ENCODE measurements around the gene ADM2.
"Not testable (repeated sequence)": the region's sequence is repeated elsewhere in the genome, so short reads cannot be mapped to it uniquely, and the experiment has no call there.

Gene ADM2

DNA sequence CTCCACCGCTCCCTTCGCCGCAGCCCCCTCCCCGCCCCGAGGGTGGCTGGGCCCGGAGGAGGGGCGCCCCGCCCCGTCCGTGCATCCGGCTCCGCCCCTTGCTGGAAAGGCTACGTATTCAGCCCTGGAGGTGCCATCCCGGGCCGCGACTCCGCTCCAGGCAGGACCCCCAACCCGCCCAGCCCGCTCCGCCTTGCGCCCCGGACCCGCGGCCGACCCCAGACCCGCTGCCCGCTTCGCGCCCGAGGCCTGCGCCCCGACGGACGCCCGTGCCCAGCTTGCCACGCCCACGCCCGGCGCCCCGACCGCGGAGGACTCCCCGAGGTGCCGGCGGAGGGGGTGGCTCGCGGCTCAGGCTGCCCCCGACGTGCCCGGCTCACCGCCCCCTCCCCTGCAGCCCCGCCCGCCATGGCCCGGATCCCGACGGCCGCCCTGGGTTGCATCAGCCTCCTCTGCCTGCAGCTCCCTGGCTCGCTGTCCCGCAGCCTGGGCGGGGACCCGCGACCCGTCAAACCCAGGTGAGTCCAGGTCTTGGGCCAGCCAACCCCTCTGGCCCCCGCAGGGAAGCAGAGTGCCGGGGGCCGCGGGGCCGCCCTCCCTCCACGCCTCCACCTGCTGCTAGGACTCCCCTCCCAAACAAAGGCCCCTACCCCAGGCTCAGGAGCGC is at the start of gene ADM2:
Gene ADM2 (plus strand): TSS at position 104 of the 667 bp plus-strand sequence. CDS start 305 bp downstream, at position 409.
- no peak within 1 kb of the TSS for H3K4me3 ChIP-seq (ENCODE audit: low read depth, low read length)
- DNase-seq = no peak
- no peak within 1 kb of the TSS for H3K27ac ChIP-seq
- H3K36me3 ChIP-seq = no peaks in the 10 kb centered on the region
- TF ChIP-seq, protein P1, sequence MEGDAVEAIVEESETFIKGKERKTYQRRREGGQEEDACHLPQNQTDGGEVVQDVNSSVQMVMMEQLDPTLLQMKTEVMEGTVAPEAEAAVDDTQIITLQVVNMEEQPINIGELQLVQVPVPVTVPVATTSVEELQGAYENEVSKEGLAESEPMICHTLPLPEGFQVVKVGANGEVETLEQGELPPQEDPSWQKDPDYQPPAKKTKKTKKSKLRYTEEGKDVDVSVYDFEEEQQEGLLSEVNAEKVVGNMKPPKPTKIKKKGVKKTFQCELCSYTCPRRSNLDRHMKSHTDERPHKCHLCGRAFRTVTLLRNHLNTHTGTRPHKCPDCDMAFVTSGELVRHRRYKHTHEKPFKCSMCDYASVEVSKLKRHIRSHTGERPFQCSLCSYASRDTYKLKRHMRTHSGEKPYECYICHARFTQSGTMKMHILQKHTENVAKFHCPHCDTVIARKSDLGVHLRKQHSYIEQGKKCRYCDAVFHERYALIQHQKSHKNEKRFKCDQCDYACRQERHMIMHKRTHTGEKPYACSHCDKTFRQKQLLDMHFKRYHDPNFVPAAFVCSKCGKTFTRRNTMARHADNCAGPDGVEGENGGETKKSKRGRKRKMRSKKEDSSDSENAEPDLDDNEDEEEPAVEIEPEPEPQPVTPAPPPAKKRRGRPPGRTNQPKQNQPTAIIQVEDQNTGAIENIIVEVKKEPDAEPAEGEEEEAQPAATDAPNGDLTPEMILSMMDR (IDR thresholded peaks at IDR 0.05; ENCODE audit: low read depth, low read length) = no peak
- peaks cover 5% of the 10 kb centered on the region for H3K9me3 ChIP-seq (ENCODE audit: severe bottlenecking)
- H3K27me3 ChIP-seq (ENCODE audit: insufficient read depth, low read depth, severe bottlenecking) = no peaks in the 10 kb centered on the region

DNA sequence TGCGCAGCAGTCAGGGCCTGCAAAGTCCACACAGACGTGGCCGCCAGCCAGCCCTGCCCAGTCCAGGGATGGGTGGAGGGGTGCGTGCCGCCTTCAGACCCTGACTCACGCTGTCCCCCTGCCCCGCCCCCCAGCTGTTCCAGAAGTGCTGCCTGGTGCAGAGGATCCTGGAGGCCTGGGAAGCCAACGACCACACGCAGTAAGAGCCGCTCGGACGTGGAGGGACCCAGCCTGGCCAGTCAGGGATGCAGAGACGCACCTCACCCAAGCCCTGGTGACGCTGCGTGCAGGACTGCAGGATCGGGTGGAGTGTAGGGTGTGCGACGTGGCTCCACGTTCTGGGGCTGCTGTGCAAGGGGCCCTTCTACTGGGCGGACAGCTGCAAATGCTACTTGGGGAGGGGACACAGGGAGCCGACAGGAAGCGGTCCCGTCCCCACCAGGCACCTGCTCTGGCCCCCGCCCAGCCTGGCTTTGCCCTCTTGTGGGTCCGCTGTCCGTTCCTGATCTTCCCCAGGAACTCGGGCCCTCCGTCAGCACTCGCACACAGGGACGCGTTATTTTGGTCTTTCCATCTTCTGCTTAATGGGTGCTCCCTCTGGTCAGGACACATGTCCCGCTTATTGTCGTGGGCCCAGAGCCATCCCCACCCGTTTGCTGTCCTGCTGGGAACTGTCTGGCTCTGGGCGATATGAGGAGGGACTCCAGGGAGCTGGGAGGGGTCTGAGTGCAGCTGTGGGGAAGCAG is 49.0 kb upstream of the ADM2 start:
- Histone ChIP-seq H3K27me3 (ENCODE audit: insufficient read depth, low read depth, severe bottlenecking) (no peaks in the 10 kb centered on the region), H3K4me3 (ENCODE audit: low read depth, low read length) (no peak overlapping the region), H3K27ac (no peak overlapping the region), H3K9me3 (ENCODE audit: severe bottlenecking) (no peaks in the 10 kb centered on the region), H3K36me3 (peaks cover 45% of the 10 kb centered on the region)
- TF ChIP-seq, protein P1 (IDR thresholded peaks at IDR 0.05; ENCODE audit: low read depth, low read length) = no peak
- DNase-seq = no peak

DNA sequence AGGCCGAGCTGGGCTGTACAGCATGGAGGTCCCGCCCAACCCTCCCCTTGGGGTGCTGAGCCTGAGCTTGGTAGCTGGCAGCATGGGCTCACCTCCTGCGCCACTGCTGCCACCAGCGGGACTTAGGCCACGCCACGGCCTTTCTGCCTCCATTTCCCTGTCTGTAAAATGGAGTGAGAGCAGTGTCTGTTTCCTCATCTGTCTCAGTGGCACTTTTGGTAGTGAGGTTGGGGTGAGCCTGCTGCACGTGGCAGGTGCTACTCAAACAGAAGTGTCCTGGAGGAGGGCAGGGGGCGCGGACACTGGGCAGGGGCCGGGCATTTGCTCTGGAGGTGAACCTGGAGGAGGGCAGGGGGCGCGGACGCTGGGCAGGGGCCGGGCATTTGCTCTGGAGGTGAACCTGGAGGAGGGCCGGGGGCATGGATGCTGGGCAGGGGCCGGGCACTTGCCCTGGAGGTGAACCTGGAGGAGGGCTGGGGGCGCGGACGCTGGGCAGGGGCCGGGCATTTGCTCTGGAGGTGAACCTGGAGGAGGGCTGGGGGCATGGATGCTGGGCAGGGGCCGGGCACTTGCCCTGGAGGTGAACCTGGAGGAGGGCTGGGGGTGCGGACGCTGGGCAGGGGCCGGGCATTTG is 48.3 kb upstream of the ADM2 start:
- not testable (repeated sequence) for DNase-seq
- H3K36me3 ChIP-seq = peaks cover 38% of the 10 kb centered on the region

GRCh38 chr22:50434849-50435248 is 46.5 kb upstream of the ADM2 start:
- Histone ChIP-seq H3K27ac (no peak overlapping the region), H3K36me3 (peaks cover 48% of the 10 kb centered on the region), H3K9me3 (ENCODE audit: severe bottlenecking) (no peaks in the 10 kb centered on the region), H3K4me3 (ENCODE audit: low read depth, low read length) (no peak overlapping the region), H3K27me3 (ENCODE audit: insufficient read depth, low read depth, severe bottlenecking) (no peaks in the 10 kb centered on the region)
- TF ChIP-seq, protein P1 (IDR thresholded peaks at IDR 0.05; ENCODE audit: low read depth, low read length) = no peak
- peak; percentile 3 for DNase-seq

More for the DNA sequence above, 48.3 kb upstream of the ADM2 start:
- H3K27me3 ChIP-seq (ENCODE audit: insufficient read depth, low read depth, severe bottlenecking); H3K27ac ChIP-seq; H3K4me3 ChIP-seq (ENCODE audit: low read depth, low read length); H3K9me3 ChIP-seq (ENCODE audit: severe bottlenecking): not testable (repeated sequence)

DNA sequence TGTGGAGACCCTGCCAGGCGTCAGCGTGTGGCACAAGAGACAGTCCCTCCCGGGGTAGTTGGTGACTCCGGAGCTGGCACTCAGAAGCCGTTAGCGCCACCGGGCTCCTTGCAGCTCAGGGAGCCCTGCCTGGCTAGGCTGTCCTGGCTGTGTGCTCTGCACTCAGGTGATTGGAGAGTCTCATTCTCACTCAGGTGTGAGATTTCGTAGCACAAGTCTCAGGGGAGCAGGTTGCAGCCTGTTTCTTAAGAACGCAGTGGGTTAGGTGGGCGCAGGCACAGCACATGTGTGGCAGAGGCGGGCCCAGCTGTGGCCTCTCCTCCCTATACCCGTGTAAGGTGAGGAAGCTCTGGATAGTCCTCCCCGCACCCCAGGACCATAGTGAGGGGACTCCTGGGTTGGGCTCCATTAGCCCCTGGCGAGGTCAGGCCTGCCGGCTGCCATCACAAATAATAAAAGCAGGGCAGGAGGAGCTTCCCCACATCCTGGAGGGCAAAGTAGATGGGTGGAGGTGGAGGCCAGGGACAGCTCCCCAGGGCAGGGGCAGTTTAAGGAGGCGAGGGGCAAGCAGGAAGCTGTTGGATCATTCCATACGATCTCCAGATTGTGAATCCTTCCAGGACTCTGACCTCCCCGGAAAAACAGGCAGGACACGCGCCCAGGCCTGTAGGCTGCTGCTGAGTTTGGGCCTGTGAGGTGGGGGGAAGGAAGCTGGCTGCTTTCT is 45.9 kb upstream of the ADM2 start:
- H3K36me3 ChIP-seq = peaks cover 48% of the 10 kb centered on the region

More for the DNA sequence above, 45.9 kb upstream of the ADM2 start:
- DNase-seq = peak; percentile 4
- Histone ChIP-seq H3K4me3 (ENCODE audit: low read depth, low read length) (no peak overlapping the region), H3K27ac (no peak overlapping the region), H3K9me3 (ENCODE audit: severe bottlenecking) (no peaks in the 10 kb centered on the region), H3K27me3 (ENCODE audit: insufficient read depth, low read depth, severe bottlenecking) (no peaks in the 10 kb centered on the region)
- TF ChIP-seq, protein P1 (IDR thresholded peaks at IDR 0.05; ENCODE audit: low read depth, low read length) = no peak
